ENCODE data around the gene SGK2. TPM values are rescaled to one million over a fixed set of nuclear protein-coding genes. Genes with fewer than 3 reads are reported as not detected.

SGK2 gene
- total RNA-seq, 2 donors from 2014 or later, result 1.6 to 5.3 TPM

GRCh38 chr20:43560974-43561373 lies 2.1 kb downstream of the SGK2 start:
- TF ChIP-seq, protein P1, sequence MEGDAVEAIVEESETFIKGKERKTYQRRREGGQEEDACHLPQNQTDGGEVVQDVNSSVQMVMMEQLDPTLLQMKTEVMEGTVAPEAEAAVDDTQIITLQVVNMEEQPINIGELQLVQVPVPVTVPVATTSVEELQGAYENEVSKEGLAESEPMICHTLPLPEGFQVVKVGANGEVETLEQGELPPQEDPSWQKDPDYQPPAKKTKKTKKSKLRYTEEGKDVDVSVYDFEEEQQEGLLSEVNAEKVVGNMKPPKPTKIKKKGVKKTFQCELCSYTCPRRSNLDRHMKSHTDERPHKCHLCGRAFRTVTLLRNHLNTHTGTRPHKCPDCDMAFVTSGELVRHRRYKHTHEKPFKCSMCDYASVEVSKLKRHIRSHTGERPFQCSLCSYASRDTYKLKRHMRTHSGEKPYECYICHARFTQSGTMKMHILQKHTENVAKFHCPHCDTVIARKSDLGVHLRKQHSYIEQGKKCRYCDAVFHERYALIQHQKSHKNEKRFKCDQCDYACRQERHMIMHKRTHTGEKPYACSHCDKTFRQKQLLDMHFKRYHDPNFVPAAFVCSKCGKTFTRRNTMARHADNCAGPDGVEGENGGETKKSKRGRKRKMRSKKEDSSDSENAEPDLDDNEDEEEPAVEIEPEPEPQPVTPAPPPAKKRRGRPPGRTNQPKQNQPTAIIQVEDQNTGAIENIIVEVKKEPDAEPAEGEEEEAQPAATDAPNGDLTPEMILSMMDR (conservative IDR thresholded peaks at IDR 0.05), result no peak
- no peak for DNase-seq
- no peak overlapping the region for H3K27ac Mint-ChIP-seq

DNA sequence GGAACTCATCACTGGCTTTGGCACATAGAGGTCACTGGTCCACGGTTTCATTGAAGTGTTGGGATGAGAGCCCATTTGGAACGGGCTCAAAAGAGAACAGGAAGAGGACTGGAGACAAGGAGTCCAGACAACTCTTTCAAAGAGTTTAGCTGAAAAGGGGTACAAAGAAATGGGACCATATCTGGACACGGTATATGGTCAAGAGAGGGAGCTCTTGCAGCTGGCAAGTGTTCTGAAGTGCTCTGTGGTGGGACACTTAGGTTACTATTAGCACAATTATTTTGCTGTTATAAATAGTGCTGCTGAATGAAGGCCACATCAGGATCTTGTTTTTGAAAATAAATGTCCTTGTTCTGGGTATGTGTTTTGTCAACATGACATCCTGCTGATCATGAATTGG lies 4.6 kb downstream of the SGK2 start:
- H3K9ac ChIP-seq (ENCODE audit: extremely low read depth, low read length, poor library complexity, severe bottlenecking), result no peak overlapping the region
- 90 to 94% methylated on average over 2 to 3 of the region's 3 CpGs for WGBS, 2 experiments (ENCODE audit: insufficient coverage in 1 of 2, insufficient read length in 1 of 2)
- H3K27ac Mint-ChIP-seq, result no peak overlapping the region

More at GRCh38 chr20:43560974-43561373, 2.1 kb downstream of the SGK2 start:
- Mint-ChIP-seq H3K4me3 (no peak overlapping the region), H3K36me3 (ENCODE audit: low read depth) (no peaks in the 10 kb centered on the region), H3K9me3 (no peaks in the 10 kb centered on the region), H3K27me3 (ENCODE audit: insufficient read depth) (no peaks in the 10 kb centered on the region), H3K4me1 (peaks cover 9% of the 10 kb centered on the region)
- Histone ChIP-seq H3K9me3 (ENCODE audit: control insufficient read depth, low read length) (no peaks in the 10 kb centered on the region), H3K36me3 (ENCODE audit: control insufficient read depth, insufficient read depth, low read length) (no peaks in the 10 kb centered on the region), H3K27me3 (ENCODE audit: control insufficient read depth, insufficient read depth, low read length, poor library complexity, severe bottlenecking) (no peaks in the 10 kb centered on the region), H3K9ac (ENCODE audit: extremely low read depth, low read length, poor library complexity, severe bottlenecking) (no peak overlapping the region), H3K4me1 (ENCODE audit: control insufficient read depth, insufficient read depth, low read length) (peaks cover 2% of the 10 kb centered on the region), H3K4me3 (ENCODE audit: low read length) (no peak overlapping the region), H3K27ac (ENCODE audit: low read depth, low read length) (no peak overlapping the region)
- WGBS, 2 experiments (ENCODE audit: insufficient coverage in 1 of 2, insufficient read length in 1 of 2), result 91 to 100% methylated on average over 1 to 3 of the region's 3 CpGs

DNA sequence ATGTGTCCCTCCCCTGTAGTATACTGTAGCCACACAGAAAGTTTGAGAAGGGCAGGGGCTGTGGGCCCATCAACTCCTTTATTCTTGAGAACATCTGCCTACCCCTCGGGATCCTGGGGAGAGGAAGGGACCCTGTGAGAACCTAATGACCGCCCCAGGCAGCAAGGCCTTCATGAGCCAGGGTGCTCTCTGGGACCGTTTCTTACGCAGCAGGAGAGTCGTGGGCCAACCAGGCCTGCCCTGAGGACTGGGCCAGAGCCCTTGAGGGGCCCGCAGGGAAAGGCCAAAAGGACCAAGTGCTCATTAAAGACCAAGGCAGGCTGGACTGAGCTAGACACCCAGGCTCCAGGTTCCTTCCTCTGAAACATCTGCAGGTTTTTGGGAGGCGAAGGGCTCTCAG lies 5.2 kb downstream of the SGK2 start:
- no peak for DNase-seq
- Histone ChIP-seq H3K9me3 (ENCODE audit: control insufficient read depth, low read length) (no peaks in the 10 kb centered on the region), H3K27ac (ENCODE audit: low read depth, low read length) (no peak overlapping the region), H3K4me1 (ENCODE audit: control insufficient read depth, insufficient read depth, low read length) (no peaks in the 10 kb centered on the region), H3K27me3 (ENCODE audit: control insufficient read depth, insufficient read depth, low read length, poor library complexity, severe bottlenecking) (no peaks in the 10 kb centered on the region), H3K36me3 (ENCODE audit: control insufficient read depth, insufficient read depth, low read length) (no peaks in the 10 kb centered on the region), H3K4me3 (ENCODE audit: low read length) (no peak overlapping the region), H3K9ac (ENCODE audit: extremely low read depth, low read length, poor library complexity, severe bottlenecking) (no peak overlapping the region)
- WGBS, 2 experiments (ENCODE audit: insufficient coverage in 1 of 2, insufficient read length in 1 of 2), result 91 to 100% methylated on average over 1 to 7 of the region's 7 CpGs
- no peaks in the 10 kb centered on the region for H3K36me3 Mint-ChIP-seq (ENCODE audit: low read depth)
- TF ChIP-seq, protein P1 (conservative IDR thresholded peaks at IDR 0.05), result no peak
- no peak overlapping the region for H3K27ac Mint-ChIP-seq
- no peaks in the 10 kb centered on the region for H3K27me3 Mint-ChIP-seq (ENCODE audit: insufficient read depth)
- no peaks in the 10 kb centered on the region for H3K4me1 Mint-ChIP-seq
- H3K9me3 Mint-ChIP-seq, result no peaks in the 10 kb centered on the region
- H3K4me3 Mint-ChIP-seq, result no peak overlapping the region

More for the DNA sequence above, 4.6 kb downstream of the SGK2 start:
- Histone ChIP-seq H3K27me3 (ENCODE audit: control insufficient read depth, insufficient read depth, low read length, poor library complexity, severe bottlenecking) (no peaks in the 10 kb centered on the region), H3K36me3 (ENCODE audit: control insufficient read depth, insufficient read depth, low read length) (no peaks in the 10 kb centered on the region), H3K4me1 (ENCODE audit: control insufficient read depth, insufficient read depth, low read length) (peaks cover 2% of the 10 kb centered on the region), H3K27ac (ENCODE audit: low read depth, low read length) (no peak overlapping the region), H3K9me3 (ENCODE audit: control insufficient read depth, low read length) (no peaks in the 10 kb centered on the region), H3K4me3 (ENCODE audit: low read length) (no peak overlapping the region)
- Mint-ChIP-seq H3K4me1 (peaks cover 5% of the 10 kb centered on the region), H3K36me3 (ENCODE audit: low read depth) (no peaks in the 10 kb centered on the region), H3K9me3 (no peaks in the 10 kb centered on the region), H3K27me3 (ENCODE audit: insufficient read depth) (no peaks in the 10 kb centered on the region), H3K4me3 (no peak overlapping the region)
- TF ChIP-seq, protein P1 (conservative IDR thresholded peaks at IDR 0.05), result no peak
- DNase-seq, result no peak

Measured in endodermal cell (in vitro differentiated cells).